Suprapubic skin (tissue), 4 donors: ENCODE measurements around the gene FOSL1. TPM values are rescaled to one million over a fixed set of nuclear protein-coding genes. Genes with fewer than 3 reads are reported as not detected.

ENCODE experiments used
- DNase-seq, 2 donors: peaks; one replicate each; pipeline ENCODE4 v3.0.0-alpha.2; 2019; ENCODE audit warnings: low spot score in 2 of 2
- H3K27ac ChIP-seq: fragments of 200-600 bp; sonication (generic); one replicate; pipeline ENCODE4 v1.5.1; 2019
- H3K27me3 ChIP-seq: fragments of 200-600 bp; sonication (generic); one replicate; pipeline ENCODE4 v1.5.1; 2019
- H3K36me3 ChIP-seq: fragments of 200-600 bp; sonication (generic); one replicate; pipeline ENCODE4 v1.5.1; 2019
- H3K4me1 ChIP-seq: fragments of 200-600 bp; sonication (generic); one replicate; pipeline ENCODE4 v1.5.1; 2019
- H3K4me3 ChIP-seq: fragments of 200-600 bp; sonication (generic); one replicate; pipeline ENCODE4 v1.5.1; 2019; ENCODE audit warnings: mild to moderate bottlenecking
- H3K9me3 ChIP-seq: fragments of 200-600 bp; sonication (generic); one replicate; pipeline ENCODE4 v1.5.1; 2019
- CTCF ChIP-seq, 2 donors: fragments of 200-600 bp in 1 of 2; fragments of 450-650 bp in 1 of 2; sonication (generic) in 1 of 2; IDR thresholded peaks; one replicate each; pipeline ENCODE4 v1.5.1; 2016 to 2019; ENCODE audit warnings: antibody characterized with exemption in 2 of 2, mild to moderate bottlenecking in 1 of 2, moderate library complexity in 1 of 2
- EP300 ChIP-seq: sonication (generic); formaldehyde crosslinking; IDR thresholded peaks from one replicate; pipeline ENCODE4 v1.6.1; 2017; ENCODE audit warnings: antibody characterized with exemption
- POLR2A ChIP-seq, 2 donors: fragments of 450-650 bp; IDR thresholded peaks; one replicate each; pipeline ENCODE4 v1.6.1; 2017; ENCODE audit warnings: antibody characterized with exemption in 2 of 2, mild to moderate bottlenecking in 2 of 2, moderate library complexity in 2 of 2
- POLR2AphosphoS5 ChIP-seq, 3 donors: sonication (generic); formaldehyde crosslinking; IDR thresholded peaks; one replicate each; pipeline ENCODE4 v1.6.1; 2017; ENCODE audit warnings: antibody characterized with exemption in 3 of 3
- WGBS: methylation state at CpG from one replicate; pipeline ENCODE4 v1.1.5; 2018; 5-methylcytosine and 5-hydroxymethylcytosine counted together
- total RNA-seq, 4 donors: library from RNA; depleted of rRNA; stranded (reverse); fragments of >200 nt; gene quantifications; one replicate each; pipeline ENCODE4 v1.1.0, GENCODE V29; 2016

Gene FOSL1
- total RNA-seq, 4 donors from 2014 or later: 5.0 to 118 (median 28.9) TPM

- WGBS: 48% methylated on average over 6 of the region's 15 CpGs
- Histone ChIP-seq H3K9me3 (no peaks in the 10 kb centered on the region), H3K4me1 (peaks cover 55% of the 10 kb centered on the region), H3K27ac (no peak overlapping the region), H3K27me3 (no peaks in the 10 kb centered on the region), H3K4me3 (peak overlapping the region; percentile 90), H3K36me3 (peaks cover 22% of the 10 kb centered on the region)
- TF ChIP-seq POLR2AphosphoS5 (IDR thresholded peaks at IDR 0.05) (no peak), CTCF (IDR thresholded peaks at IDR 0.05) (no peak), EP300 (no peak), POLR2A (IDR thresholded peaks at IDR 0.05) (no peak)
- peak in 1 of 2 donors; percentile 74 for DNase-seq
Observed at GRCh38 chr11:65920372-65920802, 20.2 kb upstream of the FOSL1 start.

- peaks cover 21% of the 10 kb centered on the region for H3K36me3 ChIP-seq
- WGBS: 2% methylated on average over 19 of the region's 60 CpGs
- no peaks in the 10 kb centered on the region for H3K27me3 ChIP-seq
- H3K27ac ChIP-seq: peak overlapping the region; percentile 98
- peak; percentile 88 to 89 for DNase-seq
- H3K4me3 ChIP-seq: peak overlapping the region; percentile 90
- TF ChIP-seq POLR2A (IDR thresholded peaks at IDR 0.05): no peak
- TF ChIP-seq EP300: no peak
- no peak for TF ChIP-seq CTCF (IDR thresholded peaks at IDR 0.05)
- TF ChIP-seq POLR2AphosphoS5 (IDR thresholded peaks at IDR 0.05): no peak
- H3K4me1 ChIP-seq: peaks cover 62% of the 10 kb centered on the region
- H3K9me3 ChIP-seq: no peaks in the 10 kb centered on the region
Observed at GRCh38 chr11:65919573-65920371, 19.6 kb upstream of the FOSL1 start.

GRCh38 chr11:65919141-65919572 lies 19.0 kb upstream of the FOSL1 start, which contains the start of gene DRAP1:
DRAP1 (plus strand) TSS chr11:65919426; CDS start chr11:65919502, 76 bp downstream.
- DNase-seq: peak; percentile 99
- WGBS: no CpG with 5 or more reads among the region's 59 CpGs
- peak within 1 kb of the TSS; percentile 90 for H3K4me3 ChIP-seq
- H3K36me3 ChIP-seq: peaks cover 16% of the 10 kb centered on the region
- H3K4me1 ChIP-seq: peaks cover 67% of the 10 kb centered on the region
- H3K9me3 ChIP-seq: no peaks in the 10 kb centered on the region
- TF ChIP-seq POLR2A (IDR thresholded peaks at IDR 0.05) (peak in 1 of 2 donors; percentile 25), POLR2AphosphoS5 (IDR thresholded peaks at IDR 0.05) (peak in 2 of 3 donors; percentile 59 to 90), EP300 (no peak)
- H3K27ac ChIP-seq: peak within 1 kb of the TSS; percentile 98
- H3K27me3 ChIP-seq: no peaks in the 10 kb centered on the region

- TF ChIP-seq CTCF (IDR thresholded peaks at IDR 0.05): no peak
- peak in 1 of 2 donors; percentile 47 for TF ChIP-seq POLR2A (IDR thresholded peaks at IDR 0.05)
- TF ChIP-seq EP300: no peak
- Histone ChIP-seq H3K27me3 (no peaks in the 10 kb centered on the region), H3K4me3 (peak within 1 kb of the TSS; percentile 90), H3K9me3 (no peaks in the 10 kb centered on the region), H3K4me1 (peaks cover 71% of the 10 kb centered on the region), H3K27ac (peak within 1 kb of the TSS; percentile 98), H3K36me3 (peaks cover 16% of the 10 kb centered on the region)
- DNase-seq: peak; percentile 81 to 82
- WGBS: under 1% methylated on average over 29 of the region's 77 CpGs
Observed at GRCh38 chr11:65918211-65919140, 18.3 kb upstream of the FOSL1 start, which contains the start of gene C11orf68. C11orf68 (minus strand) TSS chr11:65919062; CDS start chr11:65919031, 31 bp downstream.

GRCh38 chr11:65917434-65918210 lies 17.4 kb upstream of the FOSL1 start:
- H3K4me1 ChIP-seq: peaks cover 74% of the 10 kb centered on the region
- TF ChIP-seq POLR2A (IDR thresholded peaks at IDR 0.05): no peak
- no peak for TF ChIP-seq POLR2AphosphoS5 (IDR thresholded peaks at IDR 0.05)
- TF ChIP-seq CTCF (IDR thresholded peaks at IDR 0.05): no peak
- no peak for TF ChIP-seq EP300
- peak in 1 of 2 donors; percentile 74 for DNase-seq
- no peaks in the 10 kb centered on the region for H3K9me3 ChIP-seq
- H3K4me3 ChIP-seq: peak overlapping the region; percentile 90
- no peaks in the 10 kb centered on the region for H3K27me3 ChIP-seq
- peak overlapping the region; percentile 98 for H3K27ac ChIP-seq
- WGBS: no CpG with 5 or more reads among the region's 35 CpGs
- H3K36me3 ChIP-seq: peaks cover 10% of the 10 kb centered on the region
